Fibroblast of peridontal ligament (primary cell): ENCODE data around the gene FAM47E.

Experiments
- DNase-seq: peaks from one replicate; pipeline ENCODE4 v3.0.0-alpha.2; 2010; ENCODE audit errors: extremely low read depth

Gene FAM47E

GRCh38 chr4:76251441-76252270, at the start of gene FAM47E:
Gene FAM47E (plus strand): TSS chr4:76251721. CDS start chr4:76251747, 26 bp downstream.
- DNase-seq, result peak; percentile 25

GRCh38 chr4:76203541-76203940, 48.0 kb upstream of the FAM47E start:
- no peak for DNase-seq

GRCh38 chr4:76204936-76205335, 46.6 kb upstream of the FAM47E start:
- no peak for DNase-seq

GRCh38 chr4:76205476-76205875, 46.0 kb upstream of the FAM47E start:
- no peak for DNase-seq

- no peak for DNase-seq
Observed at GRCh38 chr4:76206222-76206942, 45.1 kb upstream of the FAM47E start.

GRCh38 chr4:76207549-76207948, 44.0 kb upstream of the FAM47E start:
- DNase-seq, result no peak

- peak; percentile 92 for DNase-seq
Observed at GRCh38 chr4:76208005-76208765, 43.3 kb upstream of the FAM47E start.

GRCh38 chr4:76209881-76210280, 41.6 kb upstream of the FAM47E start:
- DNase-seq, result no peak

GRCh38 chr4:76210452-76210851, 41.1 kb upstream of the FAM47E start:
- peak; percentile 51 for DNase-seq

GRCh38 chr4:76211769-76212708, 39.5 kb upstream of the FAM47E start:
- DNase-seq, result no peak

GRCh38 chr4:76212851-76213414, 38.6 kb upstream of the FAM47E start:
- DNase-seq, result peak; percentile 52

GRCh38 chr4:76213415-76214176, 37.9 kb upstream of the FAM47E start, which contains the start of gene SCARB2:
Gene SCARB2 (minus strand): TSS chr4:76213824. CDS start chr4:76213543, 281 bp downstream.
- DNase-seq, result peak; percentile 75

- DNase-seq, result no peak
Observed at GRCh38 chr4:76214177-76214675, 37.3 kb upstream of the FAM47E start.

- DNase-seq, result no peak
Observed at GRCh38 chr4:76215077-76215476, 36.4 kb upstream of the FAM47E start.

GRCh38 chr4:76216524-76216923, 35.0 kb upstream of the FAM47E start:
- no peak for DNase-seq

- DNase-seq, result no peak
Observed at GRCh38 chr4:76216975-76217814, 34.3 kb upstream of the FAM47E start.

GRCh38 chr4:76219299-76220055, 32.0 kb upstream of the FAM47E start:
- peak; percentile 80 for DNase-seq

GRCh38 chr4:76224171-76224570, 27.4 kb upstream of the FAM47E start:
- DNase-seq, result no peak
